CD4-positive, alpha-beta T cell treated with Interleukin-4 for 4 hours (primary cell): ENCODE measurements around the gene CEP162.
"Not testable (repeated sequence)": the region's sequence is repeated elsewhere in the genome, so short reads cannot be mapped to it uniquely, and the experiment has no call there.

Experiments used
- DNase-seq: peaks from one replicate; pipeline ENCODE4 v3.0.0-alpha.2; 2020

CEP162 gene

DNA sequence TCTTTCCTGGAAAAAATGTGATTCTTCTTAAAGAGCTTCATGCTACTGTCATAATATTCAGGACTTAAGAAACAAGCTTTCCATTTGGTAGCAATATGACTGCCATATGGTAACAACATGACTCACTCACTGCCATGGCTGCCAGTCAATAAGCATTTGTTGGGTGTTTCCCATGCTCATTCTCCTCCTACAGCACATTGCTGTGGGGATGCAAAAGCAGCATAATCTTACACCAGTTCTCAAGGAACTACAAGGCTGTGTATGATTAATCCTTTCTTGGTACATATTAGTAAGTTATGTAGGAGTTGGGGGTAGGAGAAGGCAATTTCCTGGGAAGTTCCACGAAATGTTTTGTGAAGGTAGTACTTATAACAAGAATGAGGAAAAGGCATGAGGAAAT lies 76.7 kb downstream of the CEP162 start:
- no peak for DNase-seq

DNA sequence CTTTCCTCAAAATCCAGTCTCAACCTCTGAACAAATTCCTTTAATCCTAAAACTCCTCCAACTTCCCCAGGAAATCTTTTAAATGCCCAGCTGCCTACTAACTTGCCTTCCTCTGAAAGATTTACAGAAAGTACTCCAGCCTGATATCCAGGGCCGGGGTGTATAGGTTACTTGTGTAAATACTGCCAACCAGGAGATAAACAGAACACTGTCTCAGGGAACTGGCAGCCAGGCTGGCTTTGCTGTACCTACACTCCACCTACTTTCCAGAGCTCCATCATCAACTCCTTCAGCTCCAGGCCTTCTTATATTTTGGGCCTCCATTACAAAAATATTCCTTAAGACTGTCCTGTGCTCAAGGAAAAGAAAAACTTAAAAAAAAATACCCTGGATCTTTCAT lies 85.9 kb downstream of the CEP162 start:
- no peak for DNase-seq

DNA sequence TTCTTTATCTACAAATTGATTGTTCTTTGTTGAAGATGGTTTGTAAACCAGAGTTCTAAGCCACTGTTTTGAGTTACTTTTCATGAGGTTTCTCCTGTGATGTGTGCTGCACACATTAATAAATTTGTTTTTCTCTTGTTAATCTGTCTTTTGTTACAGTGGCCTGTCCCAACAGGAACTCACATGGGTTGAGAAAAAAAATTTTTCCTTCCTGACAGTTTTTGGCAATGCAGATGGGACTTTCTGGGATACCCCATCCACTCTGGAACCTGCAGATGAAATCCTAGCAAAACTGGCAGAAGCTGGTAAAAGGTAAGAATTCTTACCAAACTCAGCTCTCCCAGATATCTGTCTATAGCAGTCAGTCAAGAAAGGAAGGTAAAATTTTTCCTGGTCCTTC lies 88.1 kb downstream of the CEP162 start:
- DNase-seq: no peak

DNA sequence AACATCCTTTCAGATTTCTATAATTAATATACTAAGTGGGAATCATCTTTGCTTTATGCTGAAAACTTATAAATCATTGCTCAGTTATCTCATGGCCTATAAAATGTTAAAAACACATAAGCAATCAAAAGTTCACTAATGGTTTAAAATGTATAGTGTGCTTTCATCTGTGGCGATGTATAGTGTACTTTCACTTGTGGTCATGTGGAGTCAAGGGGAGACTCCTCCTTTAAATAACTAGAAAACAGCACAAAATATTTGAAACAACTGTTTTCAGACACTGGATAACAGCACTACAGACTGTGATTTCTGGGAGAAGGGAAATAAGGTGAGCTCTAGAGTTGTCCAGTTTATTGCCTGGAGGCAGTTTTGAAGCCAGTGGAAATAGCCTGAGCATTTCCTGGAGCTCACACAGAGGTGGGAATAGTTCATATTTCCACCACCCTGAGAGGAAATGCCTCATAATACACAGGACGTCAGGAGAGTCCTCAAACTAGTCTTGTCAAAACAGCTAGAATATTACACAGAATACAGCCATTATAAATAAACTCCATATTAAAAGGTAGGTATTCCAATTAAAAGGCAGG lies 89.4 kb downstream of the CEP162 start:
- no peak for DNase-seq

DNA sequence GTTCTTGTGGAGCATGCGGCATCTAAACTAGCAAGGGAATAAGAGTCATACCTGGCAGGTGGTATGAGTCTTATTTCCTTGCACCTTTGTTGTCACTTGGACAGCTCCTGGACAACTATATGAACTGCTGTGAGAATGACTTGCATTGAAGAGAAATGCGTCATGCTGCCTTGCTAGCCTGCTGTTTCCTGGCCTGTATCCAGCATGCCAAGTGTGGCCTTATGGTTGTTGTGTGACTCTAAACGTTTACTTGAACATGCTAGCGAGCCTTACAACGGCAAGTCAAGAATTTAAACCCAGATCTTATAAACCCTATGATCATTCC lies 90.4 kb downstream of the CEP162 start:
- no peak for DNase-seq

DNA sequence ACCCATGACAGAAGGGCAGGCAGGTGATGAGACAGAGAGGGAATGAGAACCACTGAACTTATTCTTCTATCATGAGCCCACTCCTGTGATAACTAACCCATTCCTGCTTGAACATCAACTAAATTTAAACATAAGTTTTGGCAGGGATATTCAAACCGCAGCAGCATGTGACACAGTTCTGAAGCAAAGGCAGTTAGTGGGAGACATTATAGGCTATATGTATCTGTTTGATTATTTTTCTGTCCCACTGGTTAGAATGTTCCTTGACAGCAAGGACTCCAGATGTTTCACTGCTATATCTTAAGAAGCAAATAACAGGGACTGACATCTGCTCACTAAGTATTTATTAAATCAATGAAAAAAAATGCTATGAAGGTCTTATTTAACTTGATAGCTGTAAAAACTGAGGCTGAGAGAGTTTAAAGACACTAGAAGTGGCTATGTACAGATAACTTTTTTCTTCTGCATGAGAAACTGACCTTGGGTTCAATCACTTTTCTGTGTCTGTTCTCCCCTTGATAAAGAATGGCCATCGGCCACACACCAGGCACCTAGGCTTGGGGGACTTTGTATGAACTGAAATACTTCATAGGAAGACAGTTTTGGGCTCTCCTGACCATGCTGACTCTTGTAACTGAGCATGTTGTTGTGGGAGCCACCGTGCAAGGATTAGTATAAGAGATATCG lies 90.9 kb downstream of the CEP162 start:
- DNase-seq: no peak

DNA sequence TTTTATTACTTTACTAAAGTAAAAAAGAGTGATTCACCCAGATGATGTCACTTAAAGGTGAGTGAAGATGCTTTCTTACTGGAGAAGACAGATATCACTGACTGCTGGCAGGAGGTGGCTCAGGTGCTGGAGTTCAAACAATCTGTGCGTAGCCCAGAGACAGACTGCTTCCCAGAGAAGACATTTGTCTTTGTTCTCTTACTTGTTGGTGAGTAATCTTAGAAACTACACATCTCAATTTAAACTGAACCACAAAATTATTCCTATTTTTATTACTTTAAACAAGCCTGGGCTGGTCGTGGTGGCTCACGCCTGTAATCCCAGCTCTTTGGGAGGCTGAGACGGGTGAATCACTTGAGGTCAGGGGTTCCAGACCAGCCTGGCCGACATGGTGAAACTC lies 92.2 kb downstream of the CEP162 start:
- no peak for DNase-seq

DNA sequence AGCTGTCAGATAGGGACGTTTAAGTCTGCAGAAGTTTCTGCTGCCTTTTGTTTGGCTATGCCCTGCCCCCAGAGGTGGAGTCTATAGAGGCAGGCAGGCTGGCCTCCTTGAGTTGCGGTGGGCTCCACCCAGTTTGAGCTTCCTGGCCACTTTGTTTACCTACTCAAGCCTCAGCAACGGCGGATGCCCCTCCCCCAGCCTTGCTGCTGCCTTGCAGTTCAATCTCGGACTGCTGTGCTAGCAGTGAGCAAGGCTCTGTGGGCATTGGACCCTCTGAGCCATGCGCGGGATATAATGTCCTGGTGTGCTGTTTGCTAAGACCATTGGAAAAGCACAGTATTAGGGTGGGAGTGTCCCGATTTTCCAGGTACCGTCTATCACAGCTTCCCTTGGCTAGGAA lies 94.1 kb downstream of the CEP162 start:
- not testable (repeated sequence) for DNase-seq

DNA sequence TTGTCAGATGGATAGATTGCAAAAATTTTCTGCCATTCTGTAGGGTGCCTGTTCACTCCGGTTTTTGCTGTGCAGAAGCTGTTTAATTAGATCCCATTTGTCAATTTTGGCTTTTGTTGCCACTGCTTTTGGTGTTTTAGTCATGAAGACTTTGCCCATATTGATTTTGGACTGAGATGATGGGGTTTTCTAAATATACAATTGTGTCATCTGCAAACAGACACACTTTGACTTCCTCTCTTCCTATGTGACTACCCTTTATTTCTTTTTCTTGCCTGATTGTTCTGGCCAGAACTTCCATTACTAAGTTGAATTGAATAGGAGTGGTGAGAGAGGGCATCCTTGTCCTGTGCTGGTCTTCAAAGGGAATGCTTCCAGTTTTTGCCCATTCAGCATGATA lies 97.9 kb downstream of the CEP162 start:
- not testable (repeated sequence) for DNase-seq

DNA sequence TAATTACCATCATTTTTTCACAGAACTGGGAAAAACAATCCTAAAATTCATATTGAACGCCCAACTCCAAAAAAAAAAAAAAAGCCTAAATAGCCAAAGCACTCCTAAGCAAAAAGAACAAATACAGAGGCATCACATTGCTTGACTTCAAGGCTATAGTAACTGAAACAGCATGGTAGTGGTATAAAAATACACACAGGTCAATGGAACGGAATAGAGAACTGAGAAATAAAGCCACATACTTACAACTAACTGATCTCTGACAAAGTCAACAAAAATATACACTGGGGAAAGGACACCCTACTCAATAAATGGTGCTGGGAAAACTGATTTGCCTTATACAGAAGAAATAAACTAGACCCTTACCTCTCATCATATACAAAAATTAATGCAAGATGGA lies 104.3 kb downstream of the CEP162 start:
- no peak for DNase-seq

DNA sequence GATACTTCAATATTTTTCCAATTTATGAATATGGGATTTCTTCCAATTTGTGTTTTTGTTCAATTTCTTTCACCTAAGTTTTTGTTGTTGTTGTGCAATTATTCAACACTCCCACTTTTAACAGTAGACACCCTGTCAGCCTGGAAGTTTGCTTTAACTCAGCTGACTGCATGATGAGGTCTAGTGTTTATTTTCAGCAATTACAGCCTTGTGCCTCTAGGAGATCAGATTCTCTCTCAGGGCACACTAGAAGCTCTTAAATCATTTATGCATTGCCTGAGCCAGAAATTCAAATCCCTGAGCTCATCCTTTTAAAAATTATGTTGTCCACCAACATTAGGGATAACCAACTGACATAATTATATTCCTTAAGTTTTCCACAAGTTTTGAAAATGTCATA lies 108.2 kb downstream of the CEP162 start:
- no peak for DNase-seq

DNA sequence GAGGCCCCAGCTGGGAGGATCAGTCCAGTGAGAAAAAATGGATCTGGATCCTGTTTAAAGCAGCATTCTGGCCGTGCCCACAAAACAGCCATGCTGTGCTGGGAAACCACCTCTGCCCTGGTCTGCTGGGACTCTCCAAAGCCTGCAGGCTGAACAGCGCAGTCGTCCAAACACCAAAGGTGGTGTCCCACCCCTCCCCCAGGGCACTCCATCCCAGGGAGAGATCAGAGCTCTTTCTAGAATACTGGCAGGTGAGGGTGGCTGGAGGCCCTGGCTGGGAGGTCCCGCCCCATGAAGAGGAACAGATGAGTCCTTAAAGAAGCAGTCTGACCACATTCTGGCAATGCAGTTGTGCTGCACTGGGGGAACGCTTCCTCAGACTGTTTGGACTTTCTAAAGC lies 109.3 kb downstream of the CEP162 start:
- no peak for DNase-seq

DNA sequence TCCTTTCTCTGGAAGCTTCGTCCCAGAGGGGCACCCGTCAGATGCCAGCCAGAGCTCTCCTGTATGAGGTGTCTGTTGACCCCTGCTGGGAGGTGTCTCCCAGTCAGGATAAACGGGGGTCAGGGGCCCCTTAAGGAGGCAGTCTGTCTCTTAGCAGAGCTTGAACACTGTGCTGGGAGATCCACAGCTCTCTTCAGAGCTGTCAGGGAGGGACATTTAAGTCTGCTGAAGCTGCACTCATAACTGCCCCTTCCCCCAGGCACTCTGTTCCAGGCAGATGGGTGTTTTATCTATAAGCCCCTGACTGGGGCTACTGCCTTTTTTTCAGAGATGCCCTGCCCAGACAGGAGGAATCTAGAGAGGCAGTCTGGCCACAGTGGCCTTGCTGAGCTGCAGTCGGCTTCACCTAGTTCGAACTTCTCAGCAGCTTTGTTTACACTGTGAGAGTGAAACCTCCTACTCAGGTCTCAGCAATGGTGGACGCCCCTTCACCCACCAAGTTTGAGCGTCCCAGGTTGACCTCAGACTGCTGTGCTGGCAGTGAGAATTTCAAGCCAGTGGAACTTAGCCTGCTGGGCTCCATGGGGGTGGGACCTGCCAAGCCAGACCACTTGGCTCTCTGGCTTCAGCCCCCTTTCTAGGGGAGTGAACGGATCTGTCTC lies 112.4 kb downstream of the CEP162 start:
- DNase-seq: not testable (repeated sequence)

DNA sequence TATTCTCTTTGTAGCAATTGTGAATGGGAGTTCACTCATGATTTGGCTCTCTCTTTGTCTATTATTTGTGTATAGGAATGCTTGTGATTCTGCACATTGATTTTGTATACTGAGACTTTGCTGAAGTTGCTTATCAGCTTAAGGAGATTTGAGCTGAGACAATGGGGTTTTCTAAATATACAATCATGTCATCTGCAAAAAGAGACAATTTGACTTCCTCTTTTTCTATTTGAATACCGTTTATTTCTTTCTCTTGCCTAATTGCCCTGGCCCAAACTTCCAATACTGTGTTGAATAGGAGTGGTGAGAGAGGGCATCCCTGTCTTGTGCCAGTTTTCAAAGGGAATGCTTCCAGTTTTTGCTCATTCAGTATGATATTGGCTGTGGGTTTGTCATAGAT lies 116.1 kb downstream of the CEP162 start:
- not testable (repeated sequence) for DNase-seq

DNA sequence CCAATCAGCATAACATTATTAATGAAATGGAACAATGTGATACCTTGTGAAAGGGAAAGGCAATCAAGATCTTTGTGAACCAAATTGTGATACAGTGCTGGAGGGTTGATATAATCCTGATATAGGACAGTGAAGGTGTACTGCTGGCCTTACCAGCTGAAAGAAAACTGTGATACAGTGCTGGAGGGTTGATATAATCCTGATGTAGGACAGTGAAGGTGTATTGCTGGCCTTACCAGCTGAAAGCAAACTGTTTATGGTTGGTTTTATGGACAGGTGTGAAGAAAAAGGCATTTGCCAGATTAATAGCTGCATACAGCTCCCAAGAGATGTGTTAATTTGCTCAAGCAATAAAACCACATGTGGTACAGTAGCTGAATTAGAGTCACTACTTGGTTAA lies 119.9 kb downstream of the CEP162 start:
- DNase-seq: no peak

DNA sequence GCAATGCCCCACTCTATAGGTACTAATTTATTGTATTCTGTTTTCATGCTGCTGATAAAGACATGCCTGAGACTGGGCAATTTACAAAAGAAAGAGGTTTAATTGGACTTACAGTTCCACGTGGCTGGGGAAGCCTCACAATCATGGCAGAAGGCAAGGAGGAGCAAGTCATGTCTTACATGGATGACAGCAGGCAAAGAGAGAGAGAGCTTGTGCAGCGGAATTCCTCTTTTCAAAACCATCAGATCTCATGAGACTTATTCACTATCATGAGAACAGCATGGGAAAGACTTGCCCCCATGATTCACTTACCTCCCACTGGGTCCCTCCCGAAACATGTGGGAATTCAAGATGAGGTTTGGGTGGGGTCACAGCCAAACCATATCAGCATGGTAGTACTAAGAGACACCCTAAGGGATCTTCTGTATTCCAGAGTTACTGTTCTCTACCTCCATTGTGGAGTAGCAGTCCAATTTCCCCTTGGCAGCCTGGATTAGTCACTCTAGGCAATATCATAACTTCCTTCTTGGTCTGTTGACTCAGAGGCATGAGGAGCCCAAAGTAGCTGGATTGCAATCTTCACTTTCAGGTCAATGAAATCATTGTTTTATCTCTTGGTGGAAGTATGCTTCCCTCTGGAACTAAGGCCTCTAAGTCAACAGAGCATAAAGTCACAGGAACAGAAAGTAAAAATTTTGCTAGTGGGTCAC lies 122.1 kb downstream of the CEP162 start:
- DNase-seq: not testable (repeated sequence)

DNA sequence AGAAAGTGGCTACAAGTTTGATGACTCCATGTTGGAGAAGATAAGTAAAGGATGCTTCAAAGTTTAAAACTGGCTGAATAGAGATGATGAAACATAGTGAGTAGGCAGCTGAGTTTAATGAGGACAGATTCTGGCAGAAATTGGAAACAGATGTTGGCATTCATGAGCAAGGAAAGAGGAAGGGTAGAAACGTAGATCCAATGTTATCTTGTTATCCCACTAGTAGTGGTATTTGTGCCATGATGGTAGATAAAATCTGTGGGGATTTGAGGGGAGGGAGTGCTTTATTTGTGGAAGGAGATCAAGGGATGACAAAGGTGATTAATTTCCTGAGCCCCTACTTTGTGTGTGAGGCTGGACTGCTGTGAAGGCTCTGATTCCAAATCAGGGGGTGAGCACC lies 124.4 kb downstream of the CEP162 start:
- DNase-seq: no peak

DNA sequence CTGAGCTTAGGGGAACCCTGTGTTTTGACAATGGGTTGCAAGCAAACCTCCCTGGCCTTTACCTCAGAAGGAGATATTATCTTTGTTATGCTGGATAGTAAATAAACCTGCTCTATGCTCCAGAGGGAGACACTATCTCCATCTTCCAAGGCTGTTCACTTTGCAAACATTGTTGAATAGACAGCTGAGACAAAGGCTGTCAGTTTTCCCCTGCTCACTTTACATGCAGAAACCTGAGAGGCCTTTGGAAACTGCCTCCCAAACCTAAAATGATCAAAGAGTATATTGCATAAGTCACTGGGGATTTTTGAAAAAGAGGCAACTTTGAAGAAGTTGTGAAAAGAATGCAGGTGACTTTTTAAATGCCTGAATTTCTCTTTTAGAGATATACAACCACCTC lies 132.3 kb downstream of the CEP162 start:
- DNase-seq: no peak

DNA sequence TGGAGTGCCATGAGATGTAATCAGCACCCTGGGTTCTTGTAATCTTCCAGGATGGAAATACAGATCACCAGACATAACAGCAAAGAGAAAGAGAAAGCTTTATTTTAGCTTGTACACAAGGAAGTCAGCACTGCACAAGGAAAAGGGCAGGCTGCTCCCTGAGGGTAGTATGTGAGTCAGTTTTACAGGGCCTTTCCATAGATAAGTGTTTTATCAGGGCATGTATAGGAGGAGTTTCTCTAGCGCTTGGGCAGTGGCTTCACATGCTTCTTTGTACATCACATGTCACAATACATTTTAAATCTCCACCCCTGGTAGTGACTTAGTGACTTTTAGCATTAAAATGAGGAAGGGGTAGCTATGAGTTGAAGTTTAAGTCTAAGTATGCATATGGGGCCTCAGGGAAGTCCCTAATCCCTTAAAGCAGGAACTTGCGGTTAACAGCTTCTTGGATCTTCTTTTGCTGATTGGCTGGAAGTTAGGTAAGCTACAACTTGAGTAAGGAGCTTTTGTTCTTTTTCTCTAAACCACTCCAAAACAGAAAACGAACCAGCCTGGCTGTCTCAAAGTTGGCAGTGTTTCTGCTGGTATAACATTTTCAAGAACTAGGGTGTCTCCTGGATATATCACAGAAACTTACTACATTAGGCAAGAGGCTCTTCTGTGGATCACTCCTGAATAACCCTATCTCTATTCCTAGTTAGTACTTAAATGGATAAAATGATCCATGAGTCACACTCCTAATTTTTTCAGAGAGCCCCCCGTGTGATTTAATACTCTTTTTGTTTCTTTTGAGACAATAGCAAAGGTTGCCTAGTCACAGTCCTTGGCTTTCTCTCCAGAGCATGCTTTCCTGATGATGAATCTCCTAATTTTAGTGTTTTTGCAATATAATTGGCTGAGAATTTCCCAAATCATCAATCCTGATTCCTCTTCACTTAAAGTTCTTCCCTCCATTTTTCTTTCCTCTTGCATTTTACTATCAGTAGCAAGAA lies 133.7 kb downstream of the CEP162 start:
- no peak for DNase-seq

DNA sequence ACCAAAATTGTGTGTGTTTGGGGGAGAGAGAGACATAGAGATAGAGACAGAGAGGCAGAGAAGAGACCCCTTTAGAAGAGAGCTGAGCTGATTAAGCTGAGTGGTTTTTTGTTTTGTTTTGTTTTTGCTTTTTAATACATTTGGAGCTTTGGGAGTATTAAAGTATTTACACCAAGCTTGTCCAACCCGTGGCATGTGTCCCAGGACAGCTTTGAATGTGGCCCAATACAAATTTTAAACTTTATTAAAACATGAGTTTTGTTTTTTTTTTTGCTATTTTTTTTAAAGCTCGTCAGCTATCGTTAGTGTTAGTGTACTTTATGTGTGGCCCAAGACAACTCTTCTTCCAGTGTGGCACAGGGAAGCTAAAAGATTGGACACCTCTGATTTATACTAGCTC lies 137.9 kb downstream of the CEP162 start:
- DNase-seq: no peak

DNA sequence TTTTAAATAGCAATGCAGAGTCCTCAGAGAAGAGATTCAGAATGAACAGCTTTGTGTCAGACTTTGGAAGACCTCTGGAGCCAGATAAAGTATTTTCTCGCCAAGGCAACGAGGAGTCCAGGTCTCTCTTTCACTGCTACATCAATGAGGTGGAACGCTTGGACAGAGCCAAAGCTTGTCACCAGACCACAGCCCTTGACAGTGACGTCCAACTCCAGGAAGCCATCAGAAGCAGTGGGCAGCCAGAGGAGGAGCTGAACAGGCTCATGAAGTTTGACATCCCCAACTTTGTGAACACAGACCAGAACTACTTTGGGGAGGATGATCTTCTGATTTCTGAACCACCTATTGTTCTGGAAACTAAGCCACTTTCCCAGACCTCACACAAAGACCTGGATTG lies 138.4 kb downstream of the CEP162 start:
- no peak for DNase-seq

DNA sequence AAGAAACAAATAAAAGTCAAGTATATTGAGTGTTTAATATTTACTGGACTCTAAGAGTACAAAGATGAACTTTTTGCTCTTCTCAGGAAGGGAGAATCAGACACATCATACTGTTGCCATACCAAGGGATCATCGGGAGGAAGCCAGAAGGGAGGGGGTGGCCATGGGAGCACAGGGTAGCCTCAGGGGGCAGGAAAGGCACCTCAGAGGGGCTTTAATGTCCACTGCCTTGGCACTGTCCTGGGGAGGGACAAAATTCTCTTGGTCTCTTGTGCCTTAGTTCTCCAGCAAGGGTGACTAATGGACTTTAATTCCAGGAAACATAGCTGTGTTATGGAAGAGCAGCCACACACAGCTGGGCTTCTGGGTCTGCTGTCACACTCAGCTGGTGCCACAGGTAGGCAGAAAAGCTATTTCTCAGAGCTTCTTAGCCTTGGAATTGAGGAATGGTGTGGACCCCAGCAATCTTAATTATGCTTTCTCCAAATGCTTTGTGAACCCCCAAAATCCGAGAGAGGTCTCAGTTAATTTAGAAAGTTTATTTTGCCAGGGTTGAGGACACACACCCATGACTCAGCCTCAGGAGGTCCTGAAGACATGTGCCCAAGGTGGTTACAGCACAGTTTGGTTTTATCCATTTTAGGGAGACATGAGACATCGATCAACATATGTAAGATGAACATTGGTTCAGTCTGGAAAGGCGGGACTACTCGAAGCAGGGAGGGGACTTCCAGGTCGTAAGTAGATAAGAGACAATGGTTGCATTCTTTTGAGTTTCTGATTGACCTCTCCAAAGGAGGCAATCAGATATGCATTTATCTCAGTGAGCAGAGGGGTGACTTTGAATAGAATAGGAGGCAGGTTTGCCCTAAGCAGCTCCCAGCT lies 140.7 kb downstream of the CEP162 start:
- no peak for DNase-seq
